AG04450 (cell line): Measurements from ENCODE around the gene LRP1B. TPM values are rescaled to one million over a fixed set of nuclear protein-coding genes. Genes with fewer than 3 reads are reported as not detected.

Experiments
- CTCF ChIA-PET: fragments of 300-600, 350-600 bp; formaldehyde crosslinking; extraction: SDS; loops from one replicate; lab custom pipeline; 2022; ENCODE audit warnings: antibody characterized with exemption, inconsistent platforms; lab: Charles Lee
- POLR2A ChIA-PET: fragments of 350-600 bp; formaldehyde crosslinking; extraction: SDS; loops from one replicate; lab custom pipeline; 2021; ENCODE audit warnings: antibody characterized with exemption, inconsistent platforms; lab: Yijun Ruan, JAX
- DNase-seq: peaks from one replicate; pipeline ENCODE4 v3.0.0-alpha.2; 2011; ENCODE audit warnings: low read depth, low spot score
- H3K27ac ChIP-seq: one replicate; pipeline ENCODE4 v1.5.1; 2012; ENCODE audit warnings: low read depth, low read length, control low read depth
- H3K27me3 ChIP-seq: one replicate; pipeline ENCODE4 v1.6.0; 2012; ENCODE audit warnings: low read length; ENCODE audit not compliant: control insufficient read depth, insufficient read depth
- H3K4me3 ChIP-seq: 2 replicates; pipeline ENCODE4 v1.5.1; 2011; ENCODE audit warnings: mild to moderate bottlenecking, low read depth, low read length, control low read depth
- H3K9me3 ChIP-seq: 2 replicates; pipeline ENCODE4 v1.5.1; 2012; ENCODE audit warnings: low read length; ENCODE audit not compliant: control insufficient read depth, insufficient read depth
- CTCF ChIP-seq: IDR thresholded peaks from 2 replicates; pipeline ENCODE4 v1.5.1; 2011; ENCODE audit warnings: low read depth, low read length, control low read depth, inconsistent platforms
- polyA plus RNA-seq: library from polyadenylated mRNA; depleted of rRNA; stranded (reverse); fragments of >200 nt; gene quantifications from 2 replicates; pipeline ENCODE4 v1.2.3, GENCODE V29; 2011

The LRP1B gene
- polyA plus RNA-seq, 1 experiment = 0.15 TPM

- no peak overlapping the region for H3K27ac ChIP-seq
- POLR2A ChIA-PET = no interaction called here
- H3K27me3 ChIP-seq = no peaks in the 10 kb centered on the region
- H3K9me3 ChIP-seq = no peaks in the 10 kb centered on the region
- no peak overlapping the region for H3K4me3 ChIP-seq
- TF ChIP-seq CTCF = no peak
- DNase-seq = no peak
- CTCF ChIA-PET = no interaction called here
These were observed 48.4 kb downstream of the LRP1B start for GRCh38 chr2:142082368-142082767.

- ChIA-PET CTCF (no interaction called here), POLR2A (no interaction called here)
- Histone ChIP-seq H3K27me3 (no peaks in the 10 kb centered on the region), H3K4me3 (no peak overlapping the region), H3K9me3 (no peaks in the 10 kb centered on the region), H3K27ac (no peak overlapping the region)
- no peak for DNase-seq
- no peak for TF ChIP-seq CTCF
These were observed 54.5 kb downstream of the LRP1B start for GRCh38 chr2:142076317-142076716.

GRCh38 chr2:142075826-142076225 lies 55.0 kb downstream of the LRP1B start:
- ChIA-PET CTCF (no interaction called here), POLR2A (no interaction called here)
- H3K9me3 ChIP-seq = no peaks in the 10 kb centered on the region
- H3K27ac ChIP-seq = no peak overlapping the region
- no peak overlapping the region for H3K4me3 ChIP-seq
- TF ChIP-seq CTCF = no peak
- no peaks in the 10 kb centered on the region for H3K27me3 ChIP-seq
- DNase-seq = no peak

DNA sequence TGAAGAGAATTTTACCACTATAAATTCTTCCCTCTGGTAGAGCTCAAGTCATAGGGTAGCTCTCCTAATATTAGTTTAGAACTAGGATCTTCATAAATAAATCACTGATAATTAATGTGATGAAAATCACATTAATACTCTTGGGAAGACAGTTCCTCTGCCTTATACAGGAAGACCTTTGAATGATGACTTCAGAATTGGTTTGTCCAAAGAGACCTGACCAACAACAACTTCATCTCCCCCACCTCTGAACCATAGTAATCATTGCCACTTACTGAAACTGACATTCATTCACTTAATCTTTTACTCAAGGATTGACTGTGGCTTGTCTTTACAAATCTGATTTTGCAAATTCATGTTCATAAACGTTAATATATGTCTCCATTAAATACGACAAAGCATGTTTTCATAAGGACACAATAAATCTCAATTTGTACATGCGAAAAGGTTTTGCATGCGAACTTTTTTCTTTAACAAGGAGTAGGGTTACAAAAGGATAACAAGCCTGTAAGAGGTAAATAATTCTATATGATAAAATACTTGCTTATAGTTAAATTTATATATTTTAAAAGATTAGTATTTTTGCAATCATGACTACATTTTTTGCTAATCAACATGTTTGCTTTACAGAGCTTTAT lies 61.4 kb downstream of the LRP1B start:
- ChIA-PET POLR2A (no interaction called here), CTCF (no interaction called here)
- H3K27ac ChIP-seq = no peak overlapping the region
- no peak for DNase-seq
- no peaks in the 10 kb centered on the region for H3K27me3 ChIP-seq
- no peak for TF ChIP-seq CTCF
- H3K4me3 ChIP-seq = no peak overlapping the region
- no peaks in the 10 kb centered on the region for H3K9me3 ChIP-seq

DNA sequence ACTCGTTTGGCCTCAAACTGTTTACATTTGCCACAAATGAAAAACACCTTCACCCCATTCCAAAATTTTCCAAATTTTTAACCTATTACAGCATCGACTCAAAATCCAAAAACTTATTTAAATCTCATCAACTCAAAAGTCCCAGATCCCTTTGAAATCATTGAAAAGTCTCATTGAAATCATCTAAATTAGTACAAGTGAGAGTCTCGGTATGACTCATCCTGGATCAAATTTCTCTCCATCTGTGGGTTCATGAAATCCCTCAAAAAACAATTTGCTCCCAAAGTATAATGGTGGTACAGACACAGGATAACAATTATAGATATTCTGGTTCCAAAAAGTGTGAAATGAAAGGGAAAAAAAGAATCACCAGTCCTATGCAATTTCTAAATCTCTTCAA lies 65.1 kb downstream of the LRP1B start:
- no peak overlapping the region for H3K4me3 ChIP-seq

More for the DNA sequence above, 65.1 kb downstream of the LRP1B start:
- no peak for TF ChIP-seq CTCF
- POLR2A ChIA-PET = no interaction called here
- no peak for DNase-seq
- no peaks in the 10 kb centered on the region for H3K27me3 ChIP-seq
- H3K9me3 ChIP-seq = no peaks in the 10 kb centered on the region
- CTCF ChIA-PET = no interaction called here
- H3K27ac ChIP-seq = no peak overlapping the region
